Kidney (tissue), 14 donors: ENCODE data around the gene MACROD2. TPM values are rescaled to one million over a fixed set of nuclear protein-coding genes. Genes with fewer than 3 reads are reported as not detected.

ENCODE experiments used
- DNase-seq, 5 donors: peaks; one replicate each; pipeline ENCODE4 v3.0.0-alpha.2; 2013 to 2020
- FAIRE-seq: peaks from 2 replicates; lab custom pipeline; 2012; peaks lifted over from hg19 to GRCh38; lab: Jason Lieb, UNC
- H3K27ac ChIP-seq, 2 donors: one replicate each; pipeline ENCODE4 v1.7.0; 2013; ENCODE audit warnings: low read depth in 2 of 2, low read length in 2 of 2, inconsistent platforms in 1 of 2
- H3K27me3 ChIP-seq: one replicate; pipeline ENCODE4 v1.7.1; 2013; ENCODE audit warnings: low read length, inconsistent platforms; ENCODE audit not compliant: control insufficient read depth, insufficient read depth
- H3K36me3 ChIP-seq, 3 donors: one replicate each; pipeline versions ENCODE4 v1.7.0 to v1.7.1; 2013; ENCODE audit warnings: low read length in 3 of 3, control low read depth in 1 of 3, inconsistent platforms in 1 of 3; ENCODE audit not compliant: insufficient read depth in 3 of 3, control insufficient read depth in 2 of 3
- H3K4me1 ChIP-seq, 3 donors: one replicate each; pipeline versions ENCODE4 v1.7.0 to v1.7.1; 2013; ENCODE audit warnings: low read length in 3 of 3, inconsistent platforms in 1 of 3, low read depth in 1 of 3; ENCODE audit not compliant: control insufficient read depth in 2 of 3, insufficient read depth in 2 of 3
- H3K4me3 ChIP-seq, 3 donors: one replicate each; pipeline versions ENCODE4 v1.7.0 to v1.8.1; 2013; ENCODE audit warnings: low read length in 3 of 3, control low read depth in 1 of 3, inconsistent platforms in 1 of 3
- H3K9ac ChIP-seq, 3 donors: one replicate each; pipeline versions ENCODE4 v1.7.0 to v1.7.1; 2013; ENCODE audit warnings: low read length in 3 of 3, control low read depth in 1 of 3, inconsistent platforms in 1 of 3
- H3K9me3 ChIP-seq, 3 donors: one replicate each; pipeline versions ENCODE4 v1.7.0 to v1.7.1; 2013; ENCODE audit warnings: low read length in 3 of 3, control low read depth in 1 of 3, inconsistent platforms in 1 of 3; ENCODE audit not compliant: control insufficient read depth in 2 of 3, insufficient read depth in 1 of 3
- CTCF ChIP-seq: IDR thresholded peaks from 3 replicates; pipeline ENCODE4 v1.5.1; 2012; ENCODE audit warnings: mild to moderate bottlenecking, moderate library complexity, borderline replicate concordance; ENCODE audit not compliant: insufficient read depth; ENCODE audit errors: extremely low read depth
- intact Hi-C: fragments of 100-400 bp; cut with DNase I; formaldehyde crosslinking; loops from one replicate; pipeline ENCODE4 v1.11.1; 2022
- polyA plus RNA-seq: library from polyadenylated mRNA; stranded (reverse); fragments of 350-450 nt; fragmentation: Illumina TruSeq; extraction: RNeasy Lipid Tissue Mini Kit (QIAGEN cat#74804); gene quantifications from one replicate; pipeline ENCODE4 v1.2.3, GENCODE V29; 2014; ENCODE audit warnings: low read depth, low replicate concordance; ENCODE audit not compliant: insufficient read depth
- total RNA-seq: library from RNA; stranded (reverse); fragmentation: NEBNext Ultra II Directional; extraction: Animal tissue kit (Norgen Biotek cat#: 25700); gene quantifications from one replicate; pipeline ENCODE4 v1.2.1, GENCODE V29; 2021
- donor health status: control.
- donor health status: control.
- donor health status: control.
- donor health status: control.
- donor health status: control.
- donor health status: DM: yes; HTN: yes; CAD: no.
- donor health status: Normal renal cell carcinoma (clear cell type).

The MACROD2 gene
- total and polyA plus RNA-seq, 2 donors from 2014 or later: 3.0 to 10.0 TPM

GRCh38 chr20:14055127-14055742 is 59.9 kb downstream of the MACROD2 start:
- Histone ChIP-seq H3K27ac (no peak overlapping the region), H3K9ac (no peak overlapping the region), H3K9me3 (no peaks in the 10 kb centered on the region), H3K27me3 (no peaks in the 10 kb centered on the region), H3K4me3 (no peak overlapping the region), H3K36me3 (no peaks in the 10 kb centered on the region), H3K4me1 (no peaks in the 10 kb centered on the region)
- peak in 2 of 5 donors; percentile 79 to 91 for DNase-seq
- FAIRE-seq: peak; percentile 96
- peak; percentile 52 for TF ChIP-seq CTCF
- intact Hi-C loops: loop anchor here (10.0 kb wide), 1 partner anchor 230 kb away; no protein-coding TSS in a partner anchor

- H3K27me3 ChIP-seq: no peaks in the 10 kb centered on the region
- no peak overlapping the region for H3K27ac ChIP-seq
- FAIRE-seq: no peak
- no peak overlapping the region for H3K9ac ChIP-seq
- H3K4me3 ChIP-seq: no peak overlapping the region
- no peak for DNase-seq
- no peaks in the 10 kb centered on the region for H3K9me3 ChIP-seq
- H3K36me3 ChIP-seq: no peaks in the 10 kb centered on the region
- no peak for TF ChIP-seq CTCF
- no peaks in the 10 kb centered on the region for H3K4me1 ChIP-seq
- intact Hi-C loops: no loop called here
These were observed 66.9 kb downstream of the MACROD2 start for GRCh38 chr20:14062171-14062570.

DNA sequence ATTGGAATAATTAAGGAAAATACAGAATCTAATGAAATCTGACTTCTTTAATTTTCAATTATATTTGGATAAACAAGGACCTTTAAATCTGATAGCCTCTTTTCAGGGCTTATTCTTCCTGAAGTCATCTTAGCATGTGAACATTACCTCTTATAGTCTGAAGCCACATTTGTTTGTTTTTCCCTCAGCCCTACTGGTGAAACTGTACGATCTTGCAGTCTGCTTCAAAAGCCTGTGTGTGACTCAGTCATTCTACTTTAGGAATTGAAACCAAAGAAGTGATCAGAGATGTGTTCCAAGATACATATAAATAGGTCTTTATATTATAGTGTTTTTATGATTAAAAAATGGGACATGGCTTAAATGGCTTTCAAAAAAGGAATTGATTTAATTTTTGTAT is 67.5 kb downstream of the MACROD2 start:
- Histone ChIP-seq H3K27me3 (no peaks in the 10 kb centered on the region), H3K36me3 (no peaks in the 10 kb centered on the region), H3K4me3 (no peak overlapping the region), H3K9ac (no peak overlapping the region), H3K27ac (no peak overlapping the region), H3K9me3 (no peaks in the 10 kb centered on the region), H3K4me1 (no peaks in the 10 kb centered on the region)
- no peak for TF ChIP-seq CTCF
- intact Hi-C loops: no loop called here
- no peak for DNase-seq
- no peak for FAIRE-seq

GRCh38 chr20:14064333-14064732 is 69.0 kb downstream of the MACROD2 start:
- H3K9ac ChIP-seq: no peak overlapping the region
- no peaks in the 10 kb centered on the region for H3K4me1 ChIP-seq
- no peak for TF ChIP-seq CTCF
- H3K27me3 ChIP-seq: no peaks in the 10 kb centered on the region
- H3K27ac ChIP-seq: no peak overlapping the region
- FAIRE-seq (no peak), DNase-seq (peak in 1 of 5 donors; percentile 19)
- no peaks in the 10 kb centered on the region for H3K9me3 ChIP-seq
- H3K36me3 ChIP-seq: no peaks in the 10 kb centered on the region
- intact Hi-C loops: no loop called here
- no peak overlapping the region for H3K4me3 ChIP-seq
